HepG2 (cell line): ENCODE results near the gene FRMD4B. TPM values are rescaled to one million over a fixed set of nuclear protein-coding genes. Genes with fewer than 3 reads are reported as not detected.

ENCODE experiments used
- ATAC-seq: fragments of 200-7000 bp; cut with Tn5 transposase; 3 replicates; pipeline ENCODE4 v1.9.1; 2020; ENCODE audit warnings: mild to moderate bottlenecking, moderate library complexity
- BruUV-seq: library from RNA; stranded (reverse); fragments of 400-500 nt; replicated peaks from 2 replicates; lab custom pipeline; 2021; lab: Mats Ljungman, UMichigan
- CTCF ChIA-PET: fragments of 300-600 bp; formaldehyde crosslinking; extraction: SDS; loops from one replicate; lab custom pipeline; 2021; ENCODE audit warnings: low total read pairs, inconsistent platforms, low intra/inter-chr PET ratio; lab: Yijun Ruan, JAX
- POLR2A ChIA-PET: fragments of 350-600 bp; sonication (Branson Sonifier 250); formaldehyde crosslinking; loops from one replicate; lab custom pipeline; 2020; ENCODE audit warnings: antibody characterized with exemption, inconsistent platforms; lab: Yijun Ruan, JAX
- DNase-seq: peaks from one replicate; pipeline ENCODE4 v3.0.0-alpha.2; 2015; ENCODE audit warnings: low spot score
- FAIRE-seq: peaks from 3 replicates; lab custom pipeline; 2011; peaks lifted over from hg19 to GRCh38; lab: Jason Lieb, UNC
- H2AFZ ChIP-seq: one replicate; pipeline ENCODE4 v1.6.1; 2011; ENCODE audit warnings: low read length, inconsistent platforms
- H3K27ac ChIP-seq: fragments of 300-600 bp; 3 replicates; pipeline ENCODE4 v1.8.0; 2011; ENCODE audit warnings: mixed run types, mild to moderate bottlenecking, mixed read lengths, low read length, inconsistent platforms; ENCODE audit not compliant: insufficient read depth; ENCODE audit errors: extremely low read length
- H3K27me3 ChIP-seq, 2 experiments: fragments of 200-600 bp in 1 of 2; 2 replicates in 1 of 2; 3 replicates in 1 of 2; pipeline versions ENCODE4 v1.6.0 to v1.8.0; 2011; ENCODE audit warnings: low read length in 2 of 2, mild to moderate bottlenecking in 2 of 2, moderate library complexity in 2 of 2, inconsistent platforms in 1 of 2; ENCODE audit not compliant: insufficient read depth in 2 of 2, control insufficient read depth in 1 of 2
- H3K36me3 ChIP-seq, 2 experiments: fragments of 200-600 bp in 1 of 2; replicated peaks in 1 of 2; 2 replicates in 1 of 2; 3 replicates in 1 of 2; pipeline versions ENCODE4 v1.5.1 to v1.8.0; 2011; ENCODE audit warnings: low read length in 2 of 2, inconsistent platforms in 1 of 2; ENCODE audit not compliant: insufficient read depth in 2 of 2, control insufficient read depth in 1 of 2
- H3K4me1 ChIP-seq: 2 replicates; pipeline ENCODE4 v1.5.1; 2012; ENCODE audit warnings: low read length, inconsistent platforms; ENCODE audit not compliant: insufficient read depth
- H3K4me2 ChIP-seq: 2 replicates; pipeline ENCODE4 v1.6.0; 2011; ENCODE audit warnings: low read depth, low read length, inconsistent platforms
- H3K4me3 ChIP-seq, 3 experiments: fragments of 200-600 bp in 1 of 3; sonication (generic), shearing (Covaris generic) in 1 of 3; replicated peaks in 1 of 3; 2 replicates each; pipeline ENCODE4 v1.5.1; 2011 to 2016; ENCODE audit warnings: low read length in 3 of 3, inconsistent platforms in 2 of 3, low read depth in 2 of 3, mild to moderate bottlenecking in 2 of 3, control low read depth in 1 of 3, mixed read lengths in 1 of 3; ENCODE audit not compliant: insufficient read depth in 1 of 3
- H3K79me2 ChIP-seq: one replicate; pipeline ENCODE4 v1.6.1; 2011; ENCODE audit warnings: low read length, inconsistent platforms; ENCODE audit not compliant: insufficient read depth
- H3K9ac ChIP-seq: 2 replicates; pipeline ENCODE4 v1.6.0; 2011; ENCODE audit warnings: mild to moderate bottlenecking, low read depth, low read length, inconsistent platforms; ENCODE audit not compliant: insufficient read depth
- H3K9me3 ChIP-seq: 2 replicates; pipeline ENCODE4 v1.5.1; 2012; ENCODE audit warnings: mild to moderate bottlenecking, low read length
- H4K20me1 ChIP-seq: 2 replicates; pipeline ENCODE4 v1.6.0; 2011; ENCODE audit warnings: inconsistent platforms, mild to moderate bottlenecking, low read length, moderate library complexity; ENCODE audit not compliant: insufficient read depth
- ARID2 ChIP-seq: sonication (generic); formaldehyde crosslinking; IDR thresholded peaks from 2 replicates; pipeline ENCODE4 v1.8.1; 2022; ENCODE audit warnings: mild to moderate bottlenecking, missing genetic modification reagents, borderline replicate concordance
- ARNT ChIP-seq: fragments of 450-650 bp; IDR thresholded peaks from 2 replicates; pipeline ENCODE4 v1.6.1; 2017
- PAF1 ChIP-seq: IDR thresholded peaks from 2 replicates; pipeline ENCODE4 v1.6.1; 2016; ENCODE audit warnings: missing genetic modification reagents, missing compliant biosample characterization
- TEAD2 ChIP-seq: sonication (generic); formaldehyde crosslinking; IDR thresholded peaks from 2 replicates; pipeline ENCODE4 v1.9.0; 2021; ENCODE audit warnings: missing genetic modification reagents
- WGBS: methylation state at CpG from one replicate; pipeline ENCODE4 v1.1.6; 2017; ENCODE audit warnings: low lambda C conversion rate; 5-methylcytosine and 5-hydroxymethylcytosine counted together
- in situ Hi-C: cut with HindIII; loops from 2 replicates; pipeline ENCODE4 v1.10.0; 2017; ENCODE audit warnings: low pct_unique_long_range_greater_than_20kb; ENCODE audit not compliant: extremely low pct_ligation_motif_present
- intact Hi-C: fragments of 100-400 bp; cut with micrococcal nuclease; formaldehyde crosslinking; loops from one replicate; pipeline ENCODE4 v1.10.0; 2022; ENCODE audit not compliant: unreplicated experiment
- polyA plus RNA-seq, 8 experiments: library from polyadenylated mRNA; depleted of rRNA in 3 of 8; stranded (reverse) in 7 of 8; unstranded in 1 of 8; fragments of >200 nt; fragmentation: Illumina TruSeq in 4 of 8; extraction: Trizol in 4 of 8; gene quantifications; 2 replicates each; pipeline versions ENCODE4 v1.2.1 to v1.2.3, GENCODE V29; 2011 to 2016; ENCODE audit warnings: low read depth in 4 of 8, missing spikeins in 1 of 8, mixed read lengths in 1 of 8; ENCODE audit not compliant: insufficient read depth in 1 of 8
- total RNA-seq, 5 experiments: library from RNA; depleted of rRNA; stranded (reverse); fragments of >200 nt; fragmentation: Illumina TruSeq; extraction: Trizol; gene quantifications; 2 replicates each; pipeline ENCODE4 v1.2.3, GENCODE V29; 2016; ENCODE audit warnings: low read depth in 1 of 5
- TF ChIP-seq, protein P1 (sequence below): sonication (generic); formaldehyde crosslinking; IDR thresholded peaks from 2 replicates; pipeline ENCODE4 v1.4.0; 2020; ENCODE audit warnings: mild to moderate bottlenecking, missing genetic modification reagents
- TF ChIP-seq, protein P2 (sequence below), 2 experiments: fragments of 450-650 bp in 1 of 2; sonication (generic) in 1 of 2; formaldehyde crosslinking in 1 of 2; IDR thresholded peaks; 2 replicates each; pipeline versions ENCODE4 v1.6.1 to v1.8.0; 2016 to 2022; ENCODE audit warnings: antibody characterized with exemption in 1 of 2, mild to moderate bottlenecking in 1 of 2, missing genetic modification reagents in 1 of 2

FRMD4B gene
- total and polyA plus RNA-seq, 2 of the 13 experiments (the other 11 are each of a cell fraction or from before 2014, with no cell fraction given): 3.0 to 3.3 TPM

DNA sequence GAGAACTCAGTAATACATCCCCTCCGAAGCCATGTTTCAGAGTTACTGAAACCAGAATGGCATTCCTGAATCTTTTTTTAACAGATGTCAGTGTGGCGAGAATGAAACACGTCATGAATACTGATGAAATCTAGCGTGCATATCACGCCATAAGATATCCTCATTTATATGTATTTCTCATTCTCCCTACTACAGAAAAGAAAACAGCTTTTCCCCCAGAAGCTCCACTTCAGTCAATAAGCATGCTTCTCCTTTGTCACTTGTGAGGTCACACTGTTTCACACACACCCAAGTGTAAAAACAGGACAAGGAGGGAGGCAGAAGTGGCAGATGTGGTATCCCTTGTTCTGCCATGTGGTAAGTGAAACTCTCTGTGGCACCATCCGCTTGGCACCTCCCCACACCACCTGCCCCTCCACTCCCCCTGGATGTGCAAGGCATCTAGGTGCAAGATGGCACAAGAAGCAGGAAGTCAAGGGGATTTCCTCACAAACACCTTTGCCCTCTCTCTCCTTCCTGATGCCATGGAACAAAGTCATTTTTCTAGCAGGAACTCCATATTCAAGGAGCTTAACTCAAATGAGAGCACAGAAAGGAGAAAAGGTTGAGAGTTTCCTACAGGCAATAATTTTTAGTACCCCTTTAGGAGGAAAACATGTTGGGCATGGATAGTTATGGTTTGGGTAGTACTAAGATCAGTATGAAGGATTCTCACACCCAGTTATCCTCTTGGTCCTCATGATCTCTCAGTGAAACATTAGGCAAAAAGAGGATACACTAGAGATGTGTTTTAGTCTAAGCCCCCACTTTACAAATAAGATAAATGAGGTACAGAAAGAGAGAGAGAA is 47.5 kb upstream of the FRMD4B start:
- H3K9ac ChIP-seq: no peak overlapping the region
- under 1% methylated on average over 6 of the region's 6 CpGs for WGBS
- ATAC-seq (no peak), DNase-seq (no peak), FAIRE-seq (no peak)
- intact Hi-C loops: no loop called here
- no peaks in the 10 kb centered on the region for H3K4me1 ChIP-seq
- TF ChIP-seq, protein P1, sequence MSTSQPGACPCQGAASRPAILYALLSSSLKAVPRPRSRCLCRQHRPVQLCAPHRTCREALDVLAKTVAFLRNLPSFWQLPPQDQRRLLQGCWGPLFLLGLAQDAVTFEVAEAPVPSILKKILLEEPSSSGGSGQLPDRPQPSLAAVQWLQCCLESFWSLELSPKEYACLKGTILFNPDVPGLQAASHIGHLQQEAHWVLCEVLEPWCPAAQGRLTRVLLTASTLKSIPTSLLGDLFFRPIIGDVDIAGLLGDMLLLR (CRISPR knock-in tag): no peak
- no peak for TF ChIP-seq ARNT
- TF ChIP-seq PAF1 (CRISPR knock-in tag): no peak
- H3K79me2 ChIP-seq: no peaks in the 10 kb centered on the region
- BruUV-seq: no TSS peak
- no peak overlapping the region for H3K4me2 ChIP-seq
- no peak overlapping the region for H3K4me3 ChIP-seq
- H3K27me3 ChIP-seq: no peaks in the 10 kb centered on the region
- H2AFZ ChIP-seq: no peak overlapping the region
- ChIA-PET POLR2A (no interaction called here), CTCF (no interaction called here)
- in situ Hi-C loops: no loop called here
- H3K9me3 ChIP-seq: no peaks in the 10 kb centered on the region
- no peaks in the 10 kb centered on the region for H3K36me3 ChIP-seq
- no peaks in the 10 kb centered on the region for H4K20me1 ChIP-seq
- H3K27ac ChIP-seq: no peak overlapping the region

DNA sequence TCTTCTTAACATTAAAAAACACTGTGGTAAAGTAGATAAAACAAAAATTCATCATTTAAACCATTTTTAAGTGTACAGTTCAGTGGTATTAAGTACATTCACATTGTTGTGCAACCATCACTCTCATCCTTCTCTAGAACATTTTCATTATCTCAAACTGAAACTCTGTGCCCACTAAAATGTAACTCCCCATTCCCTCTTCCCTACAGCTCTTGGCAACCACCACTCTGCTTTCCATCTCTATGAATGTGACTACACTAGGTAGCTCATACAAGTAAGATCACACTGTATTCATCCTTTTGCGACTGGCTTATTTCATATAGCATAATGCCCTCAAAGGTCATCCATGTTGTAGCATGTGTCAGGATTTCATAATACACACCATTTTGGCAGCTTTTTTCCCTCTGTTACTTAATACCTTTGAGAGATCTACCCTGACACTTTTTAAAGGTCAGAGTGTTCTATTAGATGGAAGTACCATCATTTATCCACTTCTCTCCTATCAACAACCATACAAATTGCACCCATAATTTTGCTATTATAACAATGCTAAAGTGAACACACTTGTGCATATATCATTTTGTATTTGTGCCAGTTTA is 42.9 kb upstream of the FRMD4B start:
- 100% methylated on average over 1 of the region's 1 CpG for WGBS
- H3K4me1 ChIP-seq: no peaks in the 10 kb centered on the region
- ChIA-PET POLR2A (no interaction called here), CTCF (no interaction called here)
- FAIRE-seq (no peak), ATAC-seq (no peak), DNase-seq (no peak)
- intact Hi-C loops (loop anchor here (5.0 kb wide), 1 partner anchor 266 kb away; no protein-coding TSS in a partner anchor), in situ Hi-C loops (no loop called here)
- H3K79me2 ChIP-seq: no peaks in the 10 kb centered on the region
- H3K27ac ChIP-seq: no peak overlapping the region
- H3K4me2 ChIP-seq: no peak overlapping the region
- H3K4me3 ChIP-seq: no peak overlapping the region
- H3K9me3 ChIP-seq: no peaks in the 10 kb centered on the region
- no peak overlapping the region for H3K9ac ChIP-seq
- no peak overlapping the region for H2AFZ ChIP-seq
- H3K36me3 ChIP-seq: no peaks in the 10 kb centered on the region
- H3K27me3 ChIP-seq: no peaks in the 10 kb centered on the region
- no peaks in the 10 kb centered on the region; the same call in 1 of the 2 replicates for H4K20me1 ChIP-seq
- BruUV-seq: no TSS peak
- TF ChIP-seq ARID2 (CRISPR knock-in tag): no peak
- TF ChIP-seq, protein P2, sequence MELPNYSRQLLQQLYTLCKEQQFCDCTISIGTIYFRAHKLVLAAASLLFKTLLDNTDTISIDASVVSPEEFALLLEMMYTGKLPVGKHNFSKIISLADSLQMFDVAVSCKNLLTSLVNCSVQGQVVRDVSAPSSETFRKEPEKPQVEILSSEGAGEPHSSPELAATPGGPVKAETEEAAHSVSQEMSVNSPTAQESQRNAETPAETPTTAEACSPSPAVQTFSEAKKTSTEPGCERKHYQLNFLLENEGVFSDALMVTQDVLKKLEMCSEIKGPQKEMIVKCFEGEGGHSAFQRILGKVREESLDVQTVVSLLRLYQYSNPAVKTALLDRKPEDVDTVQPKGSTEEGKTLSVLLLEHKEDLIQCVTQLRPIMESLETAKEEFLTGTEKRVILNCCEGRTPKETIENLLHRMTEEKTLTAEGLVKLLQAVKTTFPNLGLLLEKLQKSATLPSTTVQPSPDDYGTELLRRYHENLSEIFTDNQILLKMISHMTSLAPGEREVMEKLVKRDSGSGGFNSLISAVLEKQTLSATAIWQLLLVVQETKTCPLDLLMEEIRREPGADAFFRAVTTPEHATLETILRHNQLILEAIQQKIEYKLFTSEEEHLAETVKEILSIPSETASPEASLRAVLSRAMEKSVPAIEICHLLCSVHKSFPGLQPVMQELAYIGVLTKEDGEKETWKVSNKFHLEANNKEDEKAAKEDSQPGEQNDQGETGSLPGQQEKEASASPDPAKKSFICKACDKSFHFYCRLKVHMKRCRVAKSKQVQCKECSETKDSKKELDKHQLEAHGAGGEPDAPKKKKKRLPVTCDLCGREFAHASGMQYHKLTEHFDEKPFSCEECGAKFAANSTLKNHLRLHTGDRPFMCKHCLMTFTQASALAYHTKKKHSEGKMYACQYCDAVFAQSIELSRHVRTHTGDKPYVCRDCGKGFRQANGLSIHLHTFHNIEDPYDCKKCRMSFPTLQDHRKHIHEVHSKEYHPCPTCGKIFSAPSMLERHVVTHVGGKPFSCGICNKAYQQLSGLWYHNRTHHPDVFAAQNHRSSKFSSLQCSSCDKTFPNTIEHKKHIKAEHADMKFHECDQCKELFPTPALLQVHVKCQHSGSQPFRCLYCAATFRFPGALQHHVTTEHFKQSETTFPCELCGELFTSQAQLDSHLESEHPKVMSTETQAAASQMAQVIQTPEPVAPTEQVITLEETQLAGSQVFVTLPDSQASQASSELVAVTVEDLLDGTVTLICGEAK (IDR thresholded peaks at IDR 0.05): no peak
- TF ChIP-seq, protein P2 (CRISPR knock-in tag; IDR thresholded peaks at IDR 0.05): no peak
- no peak for TF ChIP-seq TEAD2 (CRISPR knock-in tag)
